Vagina (tissue), 2 donors: ENCODE data around the gene KRTAP12-4.

Source experiments
- CTCF ChIP-seq, 3 experiments: fragments of 450-650 bp in 2 of 3; fragments of 200-600 bp in 1 of 3; sonication (generic) in 1 of 3; IDR thresholded peaks; one replicate each; pipeline ENCODE4 v1.5.1; 2017 to 2019; ENCODE audit warnings: antibody characterized with exemption in 3 of 3, mild to moderate bottlenecking in 2 of 3, moderate library complexity in 2 of 3
- POLR2A ChIP-seq, 2 donors: fragments of 450-650 bp; IDR thresholded peaks; one replicate each; pipeline ENCODE4 v1.6.1; 2017; ENCODE audit warnings: antibody characterized with exemption in 2 of 2, mild to moderate bottlenecking in 2 of 2, moderate library complexity in 2 of 2
- POLR2AphosphoS5 ChIP-seq, 2 donors: sonication (generic); formaldehyde crosslinking; IDR thresholded peaks; one replicate each; pipeline ENCODE4 v1.9.0; 2017; ENCODE audit warnings: antibody characterized with exemption in 2 of 2, mild to moderate bottlenecking in 2 of 2, low read depth in 1 of 2; ENCODE audit not compliant: insufficient read depth in 1 of 2

GRCh38 chr21:44609193-44609592 is 45.3 kb downstream of the KRTAP12-4 start:
- no peak for TF ChIP-seq CTCF (IDR thresholded peaks at IDR 0.05)
- TF ChIP-seq POLR2A (IDR thresholded peaks at IDR 0.05), result no peak
- TF ChIP-seq POLR2AphosphoS5 (IDR thresholded peaks at IDR 0.05; ENCODE audit: insufficient read depth in 1 of 2, low read depth in 1 of 2), result no peak
